HepG2 (cell line): ENCODE results near the gene COBLL1.

Experiments used
- BRCA1 ChIP-seq: sonication (generic); formaldehyde crosslinking; IDR thresholded peaks from 2 replicates; pipeline ENCODE4 v1.4.0; 2020; ENCODE audit warnings: missing genetic modification reagents
- EZH2 ChIP-seq: conservative IDR thresholded peaks from 2 replicates; pipeline ENCODE4 v1.6.1; 2012; ENCODE audit warnings: mild to moderate bottlenecking, low read depth, low read length, moderate library complexity
- HDAC6 ChIP-seq: fragments of 200-600 bp; sonication (generic); IDR thresholded peaks from 2 replicates; pipeline ENCODE4 v1.7.0; 2017; ENCODE audit warnings: mild to moderate bottlenecking, antibody characterized with exemption, low read length, low read depth
- MTF1 ChIP-seq: sonication (generic); formaldehyde crosslinking; IDR thresholded peaks from 2 replicates; pipeline ENCODE4 v1.5.0; 2020; ENCODE audit warnings: missing genetic modification reagents
- MYC ChIP-seq: sonication (generic); formaldehyde crosslinking; IDR thresholded peaks from 2 replicates; pipeline ENCODE4 v1.9.0; 2021; ENCODE audit warnings: missing genetic modification reagents, borderline replicate concordance
- POLR2A ChIP-seq, 2 experiments: IDR thresholded peaks; 2 replicates each; pipeline ENCODE4 v1.6.1; 2011; ENCODE audit warnings: low read depth in 2 of 2, low read length in 2 of 2, mild to moderate bottlenecking in 1 of 2, moderate library complexity in 1 of 2; ENCODE audit not compliant: insufficient read depth in 1 of 2
- SMC3 ChIP-seq: IDR thresholded peaks from 2 replicates; pipeline ENCODE4 v1.6.1; 2011; ENCODE audit warnings: low read length, improper control_type of control experiment
- ZBTB8A ChIP-seq: sonication (generic); formaldehyde crosslinking; IDR thresholded peaks from 2 replicates; pipeline ENCODE4 v1.4.0; 2020; ENCODE audit warnings: mild to moderate bottlenecking, low read depth, missing genetic modification reagents, borderline replicate concordance
- ZNF10 ChIP-seq: sonication (generic); formaldehyde crosslinking; IDR thresholded peaks from 2 replicates; pipeline ENCODE4 v1.4.0; 2020; ENCODE audit warnings: mild to moderate bottlenecking, low read depth, missing genetic modification reagents, borderline replicate concordance
- TF ChIP-seq, protein P1 (sequence below), 2 experiments: IDR thresholded peaks; 2 replicates each; pipeline ENCODE4 v1.6.1; 2011 to 2012; ENCODE audit warnings: low read length in 2 of 2, borderline replicate concordance in 1 of 2, low read depth in 1 of 2, mild to moderate bottlenecking in 1 of 2, moderate library complexity in 1 of 2
- TF ChIP-seq, protein P2 (sequence below): sonication (generic); formaldehyde crosslinking; IDR thresholded peaks from 2 replicates; pipeline ENCODE4 v1.4.0; 2020; ENCODE audit warnings: mild to moderate bottlenecking, missing genetic modification reagents
- TF ChIP-seq, protein P3 (sequence below): sonication (generic); formaldehyde crosslinking; IDR thresholded peaks from 2 replicates; pipeline ENCODE4 v1.5.0; 2020; ENCODE audit warnings: mild to moderate bottlenecking, missing genetic modification reagents, moderate library complexity
- TF ChIP-seq, protein P4 (sequence below): sonication (generic); formaldehyde crosslinking; IDR thresholded peaks from 2 replicates; pipeline ENCODE4 v1.5.1; 2020; ENCODE audit warnings: missing genetic modification reagents, mild to moderate bottlenecking, borderline replicate concordance

DNA sequence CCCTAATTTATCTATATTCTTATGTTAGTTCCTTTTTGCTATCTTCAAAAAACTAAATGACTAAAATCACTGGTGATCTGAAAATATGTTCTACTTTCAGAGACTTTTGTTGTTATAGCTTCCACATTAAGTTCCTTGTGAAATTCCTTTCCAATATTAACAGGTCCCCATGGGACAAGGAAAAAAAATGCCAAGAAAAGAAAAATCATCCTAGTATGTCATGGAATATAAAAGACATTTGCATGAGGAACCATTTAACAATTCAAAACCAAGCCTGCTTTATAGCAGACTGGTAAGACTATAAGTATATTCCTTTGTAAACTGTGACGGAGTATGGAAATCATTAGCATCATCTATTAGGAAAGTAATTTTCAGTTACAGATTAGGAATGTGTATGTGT is 48.1 kb downstream of the COBLL1 start:
- TF ChIP-seq HDAC6: no peak
- TF ChIP-seq, protein P1, sequence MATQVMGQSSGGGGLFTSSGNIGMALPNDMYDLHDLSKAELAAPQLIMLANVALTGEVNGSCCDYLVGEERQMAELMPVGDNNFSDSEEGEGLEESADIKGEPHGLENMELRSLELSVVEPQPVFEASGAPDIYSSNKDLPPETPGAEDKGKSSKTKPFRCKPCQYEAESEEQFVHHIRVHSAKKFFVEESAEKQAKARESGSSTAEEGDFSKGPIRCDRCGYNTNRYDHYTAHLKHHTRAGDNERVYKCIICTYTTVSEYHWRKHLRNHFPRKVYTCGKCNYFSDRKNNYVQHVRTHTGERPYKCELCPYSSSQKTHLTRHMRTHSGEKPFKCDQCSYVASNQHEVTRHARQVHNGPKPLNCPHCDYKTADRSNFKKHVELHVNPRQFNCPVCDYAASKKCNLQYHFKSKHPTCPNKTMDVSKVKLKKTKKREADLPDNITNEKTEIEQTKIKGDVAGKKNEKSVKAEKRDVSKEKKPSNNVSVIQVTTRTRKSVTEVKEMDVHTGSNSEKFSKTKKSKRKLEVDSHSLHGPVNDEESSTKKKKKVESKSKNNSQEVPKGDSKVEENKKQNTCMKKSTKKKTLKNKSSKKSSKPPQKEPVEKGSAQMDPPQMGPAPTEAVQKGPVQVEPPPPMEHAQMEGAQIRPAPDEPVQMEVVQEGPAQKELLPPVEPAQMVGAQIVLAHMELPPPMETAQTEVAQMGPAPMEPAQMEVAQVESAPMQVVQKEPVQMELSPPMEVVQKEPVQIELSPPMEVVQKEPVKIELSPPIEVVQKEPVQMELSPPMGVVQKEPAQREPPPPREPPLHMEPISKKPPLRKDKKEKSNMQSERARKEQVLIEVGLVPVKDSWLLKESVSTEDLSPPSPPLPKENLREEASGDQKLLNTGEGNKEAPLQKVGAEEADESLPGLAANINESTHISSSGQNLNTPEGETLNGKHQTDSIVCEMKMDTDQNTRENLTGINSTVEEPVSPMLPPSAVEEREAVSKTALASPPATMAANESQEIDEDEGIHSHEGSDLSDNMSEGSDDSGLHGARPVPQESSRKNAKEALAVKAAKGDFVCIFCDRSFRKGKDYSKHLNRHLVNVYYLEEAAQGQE (IDR thresholded peaks at IDR 0.05; ENCODE audit: borderline replicate concordance in 1 of 2, low read depth in 1 of 2, low read length in 2 of 2): no peak
- TF ChIP-seq, protein P2, sequence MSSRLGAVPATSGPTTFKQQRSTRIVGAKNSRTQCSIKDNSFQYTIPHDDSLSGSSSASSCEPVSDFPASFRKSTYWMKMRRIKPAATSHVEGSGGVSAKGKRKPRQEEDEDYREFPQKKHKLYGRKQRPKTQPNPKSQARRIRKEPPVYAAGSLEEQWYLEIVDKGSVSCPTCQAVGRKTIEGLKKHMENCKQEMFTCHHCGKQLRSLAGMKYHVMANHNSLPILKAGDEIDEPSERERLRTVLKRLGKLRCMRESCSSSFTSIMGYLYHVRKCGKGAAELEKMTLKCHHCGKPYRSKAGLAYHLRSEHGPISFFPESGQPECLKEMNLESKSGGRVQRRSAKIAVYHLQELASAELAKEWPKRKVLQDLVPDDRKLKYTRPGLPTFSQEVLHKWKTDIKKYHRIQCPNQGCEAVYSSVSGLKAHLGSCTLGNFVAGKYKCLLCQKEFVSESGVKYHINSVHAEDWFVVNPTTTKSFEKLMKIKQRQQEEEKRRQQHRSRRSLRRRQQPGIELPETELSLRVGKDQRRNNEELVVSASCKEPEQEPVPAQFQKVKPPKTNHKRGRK: no peak
- TF ChIP-seq, protein P3, sequence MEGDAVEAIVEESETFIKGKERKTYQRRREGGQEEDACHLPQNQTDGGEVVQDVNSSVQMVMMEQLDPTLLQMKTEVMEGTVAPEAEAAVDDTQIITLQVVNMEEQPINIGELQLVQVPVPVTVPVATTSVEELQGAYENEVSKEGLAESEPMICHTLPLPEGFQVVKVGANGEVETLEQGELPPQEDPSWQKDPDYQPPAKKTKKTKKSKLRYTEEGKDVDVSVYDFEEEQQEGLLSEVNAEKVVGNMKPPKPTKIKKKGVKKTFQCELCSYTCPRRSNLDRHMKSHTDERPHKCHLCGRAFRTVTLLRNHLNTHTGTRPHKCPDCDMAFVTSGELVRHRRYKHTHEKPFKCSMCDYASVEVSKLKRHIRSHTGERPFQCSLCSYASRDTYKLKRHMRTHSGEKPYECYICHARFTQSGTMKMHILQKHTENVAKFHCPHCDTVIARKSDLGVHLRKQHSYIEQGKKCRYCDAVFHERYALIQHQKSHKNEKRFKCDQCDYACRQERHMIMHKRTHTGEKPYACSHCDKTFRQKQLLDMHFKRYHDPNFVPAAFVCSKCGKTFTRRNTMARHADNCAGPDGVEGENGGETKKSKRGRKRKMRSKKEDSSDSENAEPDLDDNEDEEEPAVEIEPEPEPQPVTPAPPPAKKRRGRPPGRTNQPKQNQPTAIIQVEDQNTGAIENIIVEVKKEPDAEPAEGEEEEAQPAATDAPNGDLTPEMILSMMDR: no peak
- TF ChIP-seq ZBTB8A: no peak
- no peak for TF ChIP-seq EZH2
- no peak for TF ChIP-seq ZNF10 (CRISPR knock-in tag)
- TF ChIP-seq POLR2A (IDR thresholded peaks at IDR 0.05; ENCODE audit: insufficient read depth in 1 of 2, low read depth in 2 of 2, low read length in 2 of 2): no peak
- TF ChIP-seq SMC3: no peak
- TF ChIP-seq MTF1 (CRISPR knock-in tag): no peak
- TF ChIP-seq, protein P4, sequence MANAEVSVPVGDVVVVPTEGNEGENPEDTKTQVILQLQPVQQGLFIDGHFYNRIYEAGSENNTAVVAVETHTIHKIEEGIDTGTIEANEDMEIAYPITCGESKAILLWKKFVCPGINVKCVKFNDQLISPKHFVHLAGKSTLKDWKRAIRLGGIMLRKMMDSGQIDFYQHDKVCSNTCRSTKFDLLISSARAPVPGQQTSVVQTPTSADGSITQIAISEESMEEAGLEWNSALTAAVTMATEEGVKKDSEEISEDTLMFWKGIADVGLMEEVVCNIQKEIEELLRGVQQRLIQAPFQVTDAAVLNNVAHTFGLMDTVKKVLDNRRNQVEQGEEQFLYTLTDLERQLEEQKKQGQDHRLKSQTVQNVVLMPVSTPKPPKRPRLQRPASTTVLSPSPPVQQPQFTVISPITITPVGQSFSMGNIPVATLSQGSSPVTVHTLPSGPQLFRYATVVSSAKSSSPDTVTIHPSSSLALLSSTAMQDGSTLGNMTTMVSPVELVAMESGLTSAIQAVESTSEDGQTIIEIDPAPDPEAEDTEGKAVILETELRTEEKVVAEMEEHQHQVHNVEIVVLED (CRISPR knock-in tag): no peak
- no peak for TF ChIP-seq MYC (CRISPR knock-in tag)
- no peak for TF ChIP-seq BRCA1 (CRISPR knock-in tag)
